ENCODE results near the gene SLC8A1. TPM values are rescaled to one million over a fixed set of nuclear protein-coding genes. Genes with fewer than 3 reads are reported as not detected.

The SLC8A1 gene
- total RNA-seq, 4 donors from 2014 or later, result 22.8 to 65.5 (median 42.0) TPM

DNA sequence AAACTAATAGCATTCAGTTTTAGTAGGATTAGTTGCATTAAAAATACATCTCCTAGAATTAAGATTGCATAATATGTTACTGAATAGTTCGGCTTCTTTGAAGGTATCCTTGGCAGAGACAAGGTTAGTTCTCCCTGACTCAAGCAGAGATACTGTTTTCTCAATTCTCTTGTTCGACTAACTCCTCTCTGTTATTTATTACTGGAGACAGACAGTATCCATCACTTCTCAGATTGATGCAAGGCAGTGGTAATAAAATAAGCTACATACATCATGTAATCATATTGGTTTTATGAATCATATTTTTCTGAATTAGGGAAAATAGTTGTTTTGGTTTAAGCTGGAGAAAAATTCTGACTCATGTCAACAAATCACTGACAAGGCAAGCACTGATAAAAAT lies 134.8 kb downstream of the SLC8A1 start:
- Histone ChIP-seq H3K36me3 (no peaks in the 10 kb centered on the region), H3K27me3 (no peaks in the 10 kb centered on the region), H3K4me1 (no peaks in the 10 kb centered on the region), H3K4me3 (no peak overlapping the region), H3K27ac (no peak overlapping the region), H3K9me3 (peaks cover 0 to 10% of the 10 kb centered on the region in 2 donors)
- DNase-seq, result no peak
- intact Hi-C loops (cut with DNase I; ENCODE audit: low total_unique reads) (no loop called here), in situ Hi-C loops (cut with MboI; ENCODE audit: low pct_ligation_motif_present in 1 of 4, low pct_unique_long_range_greater_than_20kb in 1 of 4, low sequenced_read_pairs in 3 of 4) (no loop called here)
- TF ChIP-seq, protein P1, sequence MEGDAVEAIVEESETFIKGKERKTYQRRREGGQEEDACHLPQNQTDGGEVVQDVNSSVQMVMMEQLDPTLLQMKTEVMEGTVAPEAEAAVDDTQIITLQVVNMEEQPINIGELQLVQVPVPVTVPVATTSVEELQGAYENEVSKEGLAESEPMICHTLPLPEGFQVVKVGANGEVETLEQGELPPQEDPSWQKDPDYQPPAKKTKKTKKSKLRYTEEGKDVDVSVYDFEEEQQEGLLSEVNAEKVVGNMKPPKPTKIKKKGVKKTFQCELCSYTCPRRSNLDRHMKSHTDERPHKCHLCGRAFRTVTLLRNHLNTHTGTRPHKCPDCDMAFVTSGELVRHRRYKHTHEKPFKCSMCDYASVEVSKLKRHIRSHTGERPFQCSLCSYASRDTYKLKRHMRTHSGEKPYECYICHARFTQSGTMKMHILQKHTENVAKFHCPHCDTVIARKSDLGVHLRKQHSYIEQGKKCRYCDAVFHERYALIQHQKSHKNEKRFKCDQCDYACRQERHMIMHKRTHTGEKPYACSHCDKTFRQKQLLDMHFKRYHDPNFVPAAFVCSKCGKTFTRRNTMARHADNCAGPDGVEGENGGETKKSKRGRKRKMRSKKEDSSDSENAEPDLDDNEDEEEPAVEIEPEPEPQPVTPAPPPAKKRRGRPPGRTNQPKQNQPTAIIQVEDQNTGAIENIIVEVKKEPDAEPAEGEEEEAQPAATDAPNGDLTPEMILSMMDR (IDR thresholded peaks at IDR 0.05), result no peak
- TF ChIP-seq EP300 (IDR thresholded peaks at IDR 0.05; ENCODE audit: low read depth), result no peak
- no peak for TF ChIP-seq POLR2AphosphoS5 (IDR thresholded peaks at IDR 0.05)
- TF ChIP-seq POLR2A (IDR thresholded peaks at IDR 0.05), result no peak
- WGBS, 2 donors (ENCODE audit: low coverage in 1 of 2), result 61 to 64% methylated on average over 2 of the region's 2 CpGs

DNA sequence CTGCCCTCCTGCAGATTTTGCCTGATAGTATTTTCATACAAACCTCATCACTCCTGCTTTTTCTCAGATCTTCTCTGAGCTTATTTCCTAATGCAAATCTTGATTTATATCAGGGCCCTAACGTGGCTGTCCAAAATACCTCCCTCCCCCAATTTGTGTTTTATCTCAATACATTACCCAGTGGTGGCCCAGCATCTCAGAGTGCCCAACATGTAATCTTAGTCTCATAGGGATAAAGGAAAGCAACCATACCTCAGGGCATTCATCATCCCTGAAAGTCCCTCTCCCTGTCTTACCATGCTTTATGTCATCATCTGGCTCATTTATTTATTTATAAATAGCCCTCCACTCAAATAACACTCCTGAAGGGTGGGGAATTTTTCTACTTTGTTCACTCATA lies 135.3 kb downstream of the SLC8A1 start:
- H3K4me3 ChIP-seq, result no peak overlapping the region
- TF ChIP-seq, protein P1 (IDR thresholded peaks at IDR 0.05), result no peak
- TF ChIP-seq POLR2AphosphoS5 (IDR thresholded peaks at IDR 0.05) (no peak), POLR2A (IDR thresholded peaks at IDR 0.05) (no peak), EP300 (IDR thresholded peaks at IDR 0.05; ENCODE audit: low read depth) (no peak)
- H3K4me1 ChIP-seq, result no peaks in the 10 kb centered on the region
- H3K36me3 ChIP-seq, result no peaks in the 10 kb centered on the region
- no peaks in the 10 kb centered on the region for H3K27me3 ChIP-seq
- H3K9me3 ChIP-seq, result peaks cover 0 to 10% of the 10 kb centered on the region in 2 donors
- intact Hi-C loops (cut with DNase I; ENCODE audit: low total_unique reads) (no loop called here), in situ Hi-C loops (cut with MboI; ENCODE audit: low pct_ligation_motif_present in 1 of 4, low pct_unique_long_range_greater_than_20kb in 1 of 4, low sequenced_read_pairs in 3 of 4) (no loop called here)
- 28 to 50% methylated on average over 1 of the region's 1 CpG for WGBS, 2 donors (ENCODE audit: low coverage in 1 of 2)
- H3K27ac ChIP-seq, result no peak overlapping the region
- DNase-seq, result no peak

DNA sequence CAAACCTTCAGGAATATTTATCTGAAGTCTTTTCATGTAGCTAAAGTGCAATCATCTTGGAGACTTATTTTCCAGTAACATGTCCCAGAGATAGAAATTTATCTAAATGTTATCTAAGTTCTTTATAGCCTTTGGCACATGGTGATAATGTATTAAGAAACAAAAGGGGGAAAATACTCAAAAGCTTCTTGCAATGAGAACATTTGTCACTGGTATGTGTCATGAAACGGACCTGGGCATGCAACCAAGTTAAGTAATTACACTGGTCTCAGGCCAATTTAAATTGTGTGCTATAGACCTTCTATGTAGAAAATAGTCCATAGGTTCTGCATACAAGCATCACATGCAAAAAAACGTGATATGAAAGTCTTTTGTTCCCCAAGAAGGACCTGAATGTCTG lies 136.2 kb downstream of the SLC8A1 start:
- no peak for DNase-seq
- H3K36me3 ChIP-seq, result no peaks in the 10 kb centered on the region
- H3K4me1 ChIP-seq, result no peaks in the 10 kb centered on the region
- H3K9me3 ChIP-seq, result peaks cover 0 to 10% of the 10 kb centered on the region in 2 donors
- no peaks in the 10 kb centered on the region for H3K27me3 ChIP-seq
- no peak for TF ChIP-seq POLR2AphosphoS5 (IDR thresholded peaks at IDR 0.05)
- TF ChIP-seq, protein P1 (IDR thresholded peaks at IDR 0.05), result no peak
- TF ChIP-seq POLR2A (IDR thresholded peaks at IDR 0.05), result no peak
- TF ChIP-seq EP300 (IDR thresholded peaks at IDR 0.05; ENCODE audit: low read depth), result no peak
- in situ Hi-C loops (cut with MboI; ENCODE audit: low pct_ligation_motif_present in 1 of 4, low pct_unique_long_range_greater_than_20kb in 1 of 4, low sequenced_read_pairs in 3 of 4), result no loop called here
- no peak overlapping the region for H3K4me3 ChIP-seq
- H3K27ac ChIP-seq, result peak overlapping the region in 1 of 4 donors; percentile 10
- intact Hi-C loops (cut with DNase I; ENCODE audit: low total_unique reads), result no loop called here
- 22% methylated on average over 2 of the region's 2 CpGs; no CpG with 5 or more reads in 1 of the 2 donors for WGBS, 2 donors (ENCODE audit: low coverage in 1 of 2)

DNA sequence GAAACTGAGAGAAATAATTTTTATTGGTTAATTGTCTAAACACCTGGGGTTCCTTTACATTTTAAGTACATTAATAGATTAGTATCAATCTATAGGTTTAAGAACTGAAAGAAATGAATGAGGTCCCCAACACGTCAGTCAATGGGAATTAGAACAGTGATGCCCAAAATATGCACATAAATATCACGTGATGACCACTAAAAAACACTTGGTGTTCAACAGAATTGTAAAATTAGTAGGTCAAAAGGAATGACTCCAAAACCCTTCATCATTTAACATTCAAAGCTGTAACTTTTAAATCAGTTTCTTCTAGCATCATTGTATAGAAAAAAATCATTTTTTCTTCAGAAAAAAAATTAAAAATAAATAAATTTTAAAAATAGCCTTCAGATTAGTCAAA lies 140.9 kb downstream of the SLC8A1 start:
- WGBS, 2 donors (ENCODE audit: low coverage in 1 of 2), result 32 to 72% methylated on average over 2 of the region's 2 CpGs
- Histone ChIP-seq H3K27me3 (no peaks in the 10 kb centered on the region), H3K4me1 (no peaks in the 10 kb centered on the region), H3K4me3 (no peak overlapping the region), H3K9me3 (peaks cover 0 to 10% of the 10 kb centered on the region in 2 donors), H3K27ac (no peak overlapping the region), H3K36me3 (no peaks in the 10 kb centered on the region)
- intact Hi-C loops (cut with DNase I; ENCODE audit: low total_unique reads), result no loop called here
- in situ Hi-C loops (cut with MboI; ENCODE audit: low pct_ligation_motif_present in 1 of 4, low pct_unique_long_range_greater_than_20kb in 1 of 4, low sequenced_read_pairs in 3 of 4), result no loop called here
- no peak for TF ChIP-seq POLR2A (IDR thresholded peaks at IDR 0.05)
- TF ChIP-seq, protein P1 (IDR thresholded peaks at IDR 0.05), result no peak
- TF ChIP-seq POLR2AphosphoS5 (IDR thresholded peaks at IDR 0.05), result no peak
- TF ChIP-seq EP300 (IDR thresholded peaks at IDR 0.05; ENCODE audit: low read depth), result no peak
- DNase-seq, result no peak
